IPS DF 4.7 (cell line): ENCODE measurements around the gene ZNF431.
A peak's percentile ranks its signal among the peaks of the same experiment; 100 is the strongest.
"Not testable (repeated sequence)": the region's sequence is repeated elsewhere in the genome, so short reads cannot be mapped to it uniquely, and the experiment has no call there.

Experiments
- DNase-seq: peaks from one replicate; pipeline ENCODE4 v3.0.0-alpha.2; 2013; ENCODE audit warnings: low spot score; ENCODE audit errors: extremely low read depth

ZNF431 gene

GRCh38 chr19:21143854-21144253 is 2.0 kb downstream of the ZNF431 start:
- no peak for DNase-seq

- DNase-seq: no peak
These were observed 5.7 kb downstream of the ZNF431 start for GRCh38 chr19:21147540-21147939.

GRCh38 chr19:21148681-21149080 is 6.8 kb downstream of the ZNF431 start:
- DNase-seq: no peak

- no peak for DNase-seq
These were observed 8.0 kb downstream of the ZNF431 start for GRCh38 chr19:21149877-21150276.

GRCh38 chr19:21151460-21151859 is 9.6 kb downstream of the ZNF431 start:
- DNase-seq: no peak

GRCh38 chr19:21158523-21159135 is 16.8 kb downstream of the ZNF431 start:
- no peak for DNase-seq

GRCh38 chr19:21164541-21164940 is 22.7 kb downstream of the ZNF431 start:
- DNase-seq: no peak

- no peak for DNase-seq
These were observed 24.6 kb downstream of the ZNF431 start for GRCh38 chr19:21166436-21166835.

GRCh38 chr19:21197590-21198295 is 55.9 kb downstream of the ZNF431 start:
- no peak for DNase-seq

- peak; percentile 74 for DNase-seq
These were observed 61.1 kb downstream of the ZNF431 start for GRCh38 chr19:21202865-21203494.

GRCh38 chr19:21210037-21210621 is 68.3 kb downstream of the ZNF431 start:
- no peak for DNase-seq

GRCh38 chr19:21221693-21222092 is 79.9 kb downstream of the ZNF431 start:
- DNase-seq: no peak

- not testable (repeated sequence) for DNase-seq
These were observed 88.1 kb downstream of the ZNF431 start for GRCh38 chr19:21229938-21230337.

- no peak for DNase-seq
These were observed 91.9 kb downstream of the ZNF431 start for GRCh38 chr19:21233691-21234090.

- DNase-seq: not testable (repeated sequence)
These were observed 94.9 kb downstream of the ZNF431 start for GRCh38 chr19:21236751-21237150.

- no peak for DNase-seq
These were observed 96.8 kb downstream of the ZNF431 start for GRCh38 chr19:21238670-21239069.
